Adrenal gland (tissue), 12 donors: ENCODE results near the gene BANF2. TPM values are rescaled to one million over a fixed set of nuclear protein-coding genes. Genes with fewer than 3 reads are reported as not detected.

Experiments
- DNase-seq, 7 donors: peaks; one replicate each; pipeline ENCODE4 v3.0.0-alpha.2; 2019 to 2020
- H3K27ac ChIP-seq, 5 donors: fragments of 200-600 bp; sonication (generic) in 4 of 5; 1 replicate in 3 of 5; 2 replicates in 2 of 5; pipeline versions ENCODE4 v1.5.1 to v1.8.0; 2016 to 2020; ENCODE audit warnings: mild to moderate bottlenecking in 1 of 5
- H3K27me3 ChIP-seq: fragments of 200-600 bp; 2 replicates; pipeline ENCODE4 v1.8.0; 2021
- H3K36me3 ChIP-seq, 2 donors: fragments of 200-600 bp; replicated peaks in 1 of 2; 1 replicate in 1 of 2; 2 replicates in 1 of 2; pipeline versions ENCODE4 v1.5.1 to v1.8.0; 2018 to 2022
- H3K4me1 ChIP-seq, 2 donors: fragments of 200-600 bp; replicated peaks in 1 of 2; 1 replicate in 1 of 2; 2 replicates in 1 of 2; pipeline versions ENCODE4 v1.5.1 to v1.8.0; 2018 to 2021
- H3K4me3 ChIP-seq, 4 donors: fragments of 200-600 bp; sonication (generic) in 3 of 4; one replicate each; pipeline ENCODE4 v1.5.1; 2016 to 2018
- H3K9me3 ChIP-seq, 3 donors: fragments of 200-600 bp; sonication (generic) in 1 of 3; replicated peaks in 1 of 3; 1 replicate in 2 of 3; 2 replicates in 1 of 3; pipeline versions ENCODE4 v1.5.1 to v1.8.0; 2016 to 2021
- CTCF ChIP-seq, 6 experiments: fragments of 450-650 bp in 4 of 6; fragments of 200-600 bp in 2 of 6; sonication (generic) in 1 of 6; IDR thresholded peaks; 1 replicate in 5 of 6; 2 replicates in 1 of 6; pipeline versions ENCODE4 v1.5.1 to v1.8.0; 2016 to 2021; ENCODE audit warnings: antibody characterized with exemption in 6 of 6, mild to moderate bottlenecking in 2 of 6, moderate library complexity in 1 of 6
- POLR2A ChIP-seq, 2 donors: fragments of 450-650 bp; IDR thresholded peaks; one replicate each; pipeline ENCODE4 v1.6.1; 2017; ENCODE audit warnings: antibody characterized with exemption in 2 of 2, mild to moderate bottlenecking in 2 of 2, moderate library complexity in 1 of 2
- WGBS, 4 donors: extraction: QIAGEN DNeasy Blood & Tissue Kit in 2 of 4; methylation state at CpG; one replicate each; pipeline versions ENCODE4 v1.1.5 to v1.1.7; 2013 to 2017; 5-methylcytosine and 5-hydroxymethylcytosine counted together
- intact Hi-C, 2 donors: fragments of 100-400 bp; cut with DNase I; formaldehyde crosslinking; loops; one replicate each; pipeline versions ENCODE4 v1.14.1 to v1.15.0; 2022 to 2023
- polyA plus RNA-seq, 3 donors: library from polyadenylated mRNA; stranded (reverse); fragments of 200-250 nt in 2 of 3; fragments of 350-450 nt in 1 of 3; fragmentation: Illumina TruSeq in 1 of 3; extraction: RNeasy Lipid Tissue Mini Kit (QIAGEN cat#74804) in 1 of 3; gene quantifications; one replicate each; pipeline ENCODE4 v1.2.3, GENCODE V29; 2013 to 2014
- total RNA-seq, 9 donors: library from RNA; depleted of rRNA in 4 of 9; stranded (reverse); fragments of >200 nt in 4 of 9; fragments of 120-200 nt in 1 of 9; fragmentation: NEBNext Ultra II Directional in 1 of 9; extraction: Animal tissue kit (Norgen Biotek cat#: 25700) in 1 of 9; gene quantifications; one replicate each; pipeline versions ENCODE4 v1.1.0 to v1.2.4, GENCODE V29; 2013 to 2023
- donor health status: healthy with polysubstance abuse.
- donor health status: Bipolar disorder and iron deficiency.
- donor health status: DM: yes; HTN: yes; CAD: no.
- donor health status: DM: no; HTN: no; CAD: no.
- donor health status: DM: no; HTN: no; CAD: no.
- donor health status: DM: yes; HTN: yes; CAD: no.

Gene BANF2
- total and polyA plus RNA-seq, 12 donors = not detected

- intact Hi-C loops = no loop called here
- no peaks in the 10 kb centered on the region for H3K9me3 ChIP-seq
- TF ChIP-seq CTCF (IDR thresholded peaks at IDR 0.05) (no peak), POLR2A (IDR thresholded peaks at IDR 0.05) (no peak)
- H3K27me3 ChIP-seq = no peaks in the 10 kb centered on the region
- no peak overlapping the region for H3K4me3 ChIP-seq
- no peak overlapping the region for H3K27ac ChIP-seq
- WGBS, 4 donors = 80 to 88% (median 82%) methylated on average over 8 of the region's 8 CpGs
- no peak for DNase-seq
- H3K4me1 ChIP-seq = peaks cover 3 to 5% of the 10 kb centered on the region in 2 donors
- no peaks in the 10 kb centered on the region for H3K36me3 ChIP-seq
Observed at GRCh38 chr20:17751640-17752039, 51.9 kb downstream of the BANF2 start.

- DNase-seq = no peak
- Histone ChIP-seq H3K36me3 (no peaks in the 10 kb centered on the region), H3K27me3 (no peaks in the 10 kb centered on the region), H3K4me3 (no peak overlapping the region), H3K4me1 (peaks cover 2 to 5% of the 10 kb centered on the region in 2 donors), H3K27ac (no peak overlapping the region), H3K9me3 (no peaks in the 10 kb centered on the region)
- 28 to 51% (median 32%) methylated on average over 2 of the region's 2 CpGs for WGBS, 4 donors
- TF ChIP-seq POLR2A (IDR thresholded peaks at IDR 0.05) (no peak), CTCF (IDR thresholded peaks at IDR 0.05) (no peak)
- intact Hi-C loops = no loop called here
Observed at GRCh38 chr20:17752459-17752858, 52.7 kb downstream of the BANF2 start.

GRCh38 chr20:17753516-17753915, 53.8 kb downstream of the BANF2 start:
- Histone ChIP-seq H3K27ac (no peak overlapping the region), H3K36me3 (no peaks in the 10 kb centered on the region), H3K4me3 (no peak overlapping the region), H3K9me3 (no peaks in the 10 kb centered on the region), H3K27me3 (no peaks in the 10 kb centered on the region), H3K4me1 (peaks cover 0 to 5% of the 10 kb centered on the region in 2 donors)
- 83 to 96% (median 87%) methylated on average over 4 of the region's 4 CpGs for WGBS, 4 donors
- DNase-seq = no peak
- TF ChIP-seq POLR2A (IDR thresholded peaks at IDR 0.05) (no peak), CTCF (IDR thresholded peaks at IDR 0.05) (no peak)
- intact Hi-C loops = no loop called here

- Histone ChIP-seq H3K36me3 (no peaks in the 10 kb centered on the region), H3K9me3 (no peaks in the 10 kb centered on the region), H3K27me3 (no peaks in the 10 kb centered on the region), H3K27ac (no peak overlapping the region), H3K4me3 (no peak overlapping the region), H3K4me1 (no peaks in the 10 kb centered on the region)
- DNase-seq = no peak
- intact Hi-C loops = no loop called here
- TF ChIP-seq CTCF (IDR thresholded peaks at IDR 0.05) (no peak), POLR2A (IDR thresholded peaks at IDR 0.05) (no peak)
- 65 to 78% (median 71%) methylated on average over 6 of the region's 6 CpGs for WGBS, 4 donors
Observed at GRCh38 chr20:17756529-17756928, 56.8 kb downstream of the BANF2 start.
